ENCODE data around the gene ZNF284. TPM values are rescaled to one million over a fixed set of nuclear protein-coding genes. Genes with fewer than 3 reads are reported as not detected.
"Not testable (repeated sequence)": the region's sequence is repeated elsewhere in the genome, so short reads cannot be mapped to it uniquely, and the experiment has no call there.

Gene ZNF284
- polyA plus RNA-seq, 4 donors, result 0.67 to 4.6 (median 0.76) TPM

DNA sequence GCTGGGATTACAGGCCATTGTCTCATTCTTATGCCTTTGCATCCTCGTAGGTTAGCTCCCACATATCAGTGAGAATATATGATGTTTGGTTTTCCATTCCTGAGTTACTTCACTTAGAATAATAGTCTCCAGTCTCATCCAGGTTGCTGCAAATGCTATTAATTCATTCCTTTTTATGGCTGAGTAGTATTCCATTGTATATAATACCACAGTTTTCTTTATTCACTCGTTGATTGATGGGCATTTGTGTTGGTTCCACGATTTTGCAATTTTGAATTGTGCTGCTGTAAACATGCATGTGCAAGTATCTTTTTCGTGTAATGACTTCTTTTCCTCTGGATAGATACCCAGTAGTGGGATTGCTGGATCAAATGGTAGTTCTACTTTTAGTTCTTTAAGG lies 49.2 kb downstream of the ZNF284 start:
- H3K36me3 ChIP-seq (ENCODE audit: control insufficient read depth in 3 of 3, insufficient read depth in 2 of 3, low read depth in 1 of 3, low read length in 3 of 3), result peaks cover 5 to 19% (median 14%) of the 10 kb centered on the region in 3 donors
- H3K27ac ChIP-seq (ENCODE audit: low read depth in 1 of 3, low read length in 2 of 3); H3K9me3 ChIP-seq (ENCODE audit: control insufficient read depth in 2 of 2, insufficient read depth in 1 of 2, low read depth in 1 of 2, low read length in 1 of 2); DNase-seq; H3K27me3 ChIP-seq (ENCODE audit: control insufficient read depth in 3 of 3, insufficient read depth in 3 of 3, low read length in 3 of 3); FAIRE-seq; H3K4me3 ChIP-seq (ENCODE audit: low read depth in 1 of 3, low read length in 3 of 3); H3K4me1 ChIP-seq (ENCODE audit: control insufficient read depth in 3 of 3, insufficient read depth in 2 of 3, low read depth in 1 of 3, low read length in 2 of 3): not testable (repeated sequence)
- 93 to 96% (median 94%) methylated on average over 4 of the region's 4 CpGs for WGBS, 3 donors

DNA sequence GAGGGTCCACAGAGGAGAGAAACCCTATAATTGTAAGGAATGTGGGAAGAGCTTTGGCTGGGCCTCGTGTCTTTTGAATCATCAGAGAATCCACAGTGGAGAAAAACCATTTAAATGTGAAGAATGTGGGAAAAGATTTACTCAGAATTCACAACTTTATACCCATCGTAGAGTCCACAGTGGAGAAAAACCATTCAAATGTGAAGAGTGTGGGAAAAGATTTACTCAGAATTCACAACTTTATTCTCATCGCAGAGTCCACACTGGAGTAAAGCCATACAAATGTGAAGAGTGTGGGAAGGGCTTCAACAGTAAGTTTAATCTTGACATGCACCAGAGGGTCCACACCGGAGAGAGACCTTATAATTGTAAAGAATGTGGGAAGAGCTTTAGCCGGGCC lies 60.0 kb downstream of the ZNF284 start:
- no peak for DNase-seq
- Histone ChIP-seq H3K9me3 (ENCODE audit: control insufficient read depth in 2 of 2, insufficient read depth in 1 of 2, low read depth in 1 of 2, low read length in 1 of 2) (peaks cover 2 to 32% of the 10 kb centered on the region in 2 donors), H3K27ac (ENCODE audit: low read depth in 1 of 3, low read length in 2 of 3) (no peak overlapping the region), H3K36me3 (ENCODE audit: control insufficient read depth in 3 of 3, insufficient read depth in 2 of 3, low read depth in 1 of 3, low read length in 3 of 3) (peaks cover 9 to 11% (median 11%) of the 10 kb centered on the region in 3 donors), H3K27me3 (ENCODE audit: control insufficient read depth in 3 of 3, insufficient read depth in 3 of 3, low read length in 3 of 3) (no peaks in the 10 kb centered on the region), H3K4me3 (ENCODE audit: low read depth in 1 of 3, low read length in 3 of 3) (no peak overlapping the region), H3K4me1 (ENCODE audit: control insufficient read depth in 3 of 3, insufficient read depth in 2 of 3, low read depth in 1 of 3, low read length in 2 of 3) (no peaks in the 10 kb centered on the region)
- 97 to 98% (median 97%) methylated on average over 5 of the region's 5 CpGs for WGBS, 3 donors
- FAIRE-seq, result no peak

Other genes starting within 250 kb of the ZNF284 start
- gene ZNF283, start 244.8 kb upstream of the ZNF284 start, polyA plus RNA-seq, result 10 to 100 TPM in 1 of 4 donors, 1 to 10 TPM in 3; 1.3 to 15.1 (median 3.1) TPM
- 1 to 10 TPM in 3 of 4 donors, not detected in 1; 1.8 to 9.9 (median 2.0) TPM for gene ZNF404, start 188.2 kb upstream of the ZNF284 start, polyA plus RNA-seq
- 10 to 100 TPM in 1 of 4 donors, 1 to 10 TPM in 3; 3.5 to 18.5 (median 6.0) TPM for gene ZNF45, start 136.9 kb upstream of the ZNF284 start, polyA plus RNA-seq
- gene ZNF221, start 120.9 kb upstream of the ZNF284 start, polyA plus RNA-seq, result 1 to 10 TPM in 2 of 4 donors, not detected in 2; 1.1 to 3.6 TPM
- 1 to 10 TPM; 3.7 to 8.7 (median 5.5) TPM for gene ZNF155, start 88.0 kb upstream of the ZNF284 start, polyA plus RNA-seq
- gene ZNF230, start 69.2 kb upstream of the ZNF284 start, polyA plus RNA-seq, result 1 to 10 TPM; 1.1 to 6.4 (median 1.6) TPM
- gene ZNF222, start 46.8 kb upstream of the ZNF284 start, polyA plus RNA-seq, result 1 to 10 TPM; 1.9 to 6.1 (median 3.3) TPM
- 10 to 100 TPM in 1 of 4 donors, 1 to 10 TPM in 3; 3.3 to 23.6 (median 6.4) TPM for gene ZNF223, start 20.1 kb upstream of the ZNF284 start, polyA plus RNA-seq
- 10 to 100 TPM in 3 of 4 donors, 1 to 10 TPM in 1; 8.3 to 46.4 (median 22.8) TPM for gene ZNF224, start 22.2 kb downstream of the ZNF284 start, polyA plus RNA-seq
- 1 to 10 TPM; 1.4 to 6.6 (median 1.8) TPM for gene ZNF225, start 41.2 kb downstream of the ZNF284 start, polyA plus RNA-seq
- gene ZNF234, start 69.4 kb downstream of the ZNF284 start, polyA plus RNA-seq, result 10 to 100 TPM in 1 of 4 donors, 1 to 10 TPM in 3; 1.6 to 11.8 (median 2.4) TPM
- gene ZNF226, start 92.9 kb downstream of the ZNF284 start, polyA plus RNA-seq, result 10 to 100 TPM; 13.6 to 28.2 (median 19.9) TPM
- gene ZNF227, start 140.4 kb downstream of the ZNF284 start, polyA plus RNA-seq, result 10 to 100 TPM in 1 of 4 donors, 1 to 10 TPM in 3; 3.8 to 18.8 (median 5.0) TPM
- gene ZNF233, start 187.7 kb downstream of the ZNF284 start, polyA plus RNA-seq, result 1 to 10 TPM in 1 of 4 donors, under 1 TPM in 2, not detected in 1; 0.22 to 5.8 (median 0.91) TPM
- gene ZNF235, start 232.9 kb downstream of the ZNF284 start, polyA plus RNA-seq, result 1 to 10 TPM; 1.8 to 7.8 (median 2.9) TPM

Measured in small intestine (tissue), 7 donors.